Chondrocyte (in vitro differentiated cells): Measurements from ENCODE around the gene CACNG7. TPM values are rescaled to one million over a fixed set of nuclear protein-coding genes. Genes with fewer than 3 reads are reported as not detected.

Source experiments
- DNase-seq: peaks from one replicate; pipeline ENCODE4 v3.0.0; 2021; ENCODE audit warnings: mixed read lengths, low spot score
- H3K27ac Mint-ChIP-seq: one replicate; pipeline ENCODE4 v1.8.0; 2021; ENCODE audit warnings: mild to moderate bottlenecking, moderate library complexity, mixed read lengths; ENCODE audit not compliant: unreplicated experiment
- H3K27me3 Mint-ChIP-seq: 2 replicates; pipeline ENCODE4 v1.8.0; 2021; ENCODE audit warnings: low read depth, mixed read lengths
- H3K36me3 Mint-ChIP-seq: 2 replicates; pipeline ENCODE4 v1.8.0; 2021; ENCODE audit warnings: low read depth, mixed read lengths
- H3K4me1 Mint-ChIP-seq: 2 replicates; pipeline ENCODE4 v1.8.0; 2021; ENCODE audit warnings: low read depth, mild to moderate bottlenecking, mixed read lengths
- H3K4me3 Mint-ChIP-seq: one replicate; pipeline ENCODE4 v1.8.0; 2021; ENCODE audit warnings: mild to moderate bottlenecking, moderate library complexity, mixed read lengths; ENCODE audit not compliant: unreplicated experiment
- H3K9me3 Mint-ChIP-seq: 2 replicates; pipeline ENCODE4 v1.8.0; 2021; ENCODE audit warnings: low read depth, mixed read lengths
- total RNA-seq: library from RNA; stranded (reverse); gene quantifications from 3 replicates; pipeline ENCODE4 v1.2.1, GENCODE V29; 2021
- TF ChIP-seq, protein P1 (sequence below): fragments of 200-600 bp; sonication (generic); IDR thresholded peaks from 2 replicates; pipeline ENCODE4 v1.5.0; 2021; ENCODE audit warnings: antibody characterized with exemption, mild to moderate bottlenecking, moderate library complexity

The CACNG7 gene
- total RNA-seq, 1 donor from 2014 or later, result not detected

DNA sequence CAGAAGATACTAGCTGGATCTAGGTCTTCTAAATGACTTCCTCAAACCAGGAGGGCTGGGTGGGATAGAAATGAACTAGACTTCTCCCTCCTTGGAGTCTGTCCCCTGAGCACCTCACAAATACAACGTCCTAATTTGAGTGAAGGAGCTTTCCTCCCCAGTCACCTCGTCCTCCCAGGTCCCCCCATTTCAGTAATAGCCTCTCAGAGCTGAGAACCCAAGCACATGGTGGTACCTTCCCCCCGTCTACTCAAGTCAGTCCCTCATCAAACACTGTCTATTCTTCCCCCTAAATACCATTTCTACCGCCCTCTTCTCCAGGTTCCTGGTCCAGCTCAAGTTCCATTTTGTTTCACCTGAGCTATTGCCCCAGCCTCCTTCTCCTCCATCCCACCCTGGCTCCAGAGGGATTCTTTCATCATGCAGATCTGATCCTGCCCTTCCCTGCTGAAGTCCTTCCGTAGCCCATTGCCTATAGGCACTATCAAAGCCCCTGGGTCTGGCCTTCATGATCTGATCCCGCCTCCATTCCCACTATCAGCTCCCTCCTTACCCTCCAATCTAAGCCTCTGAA, 32.3 kb upstream of the CACNG7 start:
- Mint-ChIP-seq H3K4me3 (no peak overlapping the region), H3K4me1 (peaks cover 37% of the 10 kb centered on the region), H3K27me3 (no peaks in the 10 kb centered on the region), H3K36me3 (peaks cover 26% of the 10 kb centered on the region), H3K27ac (peak overlapping the region; percentile 36), H3K9me3 (no peaks in the 10 kb centered on the region)
- DNase-seq, result no peak
- TF ChIP-seq, protein P1, sequence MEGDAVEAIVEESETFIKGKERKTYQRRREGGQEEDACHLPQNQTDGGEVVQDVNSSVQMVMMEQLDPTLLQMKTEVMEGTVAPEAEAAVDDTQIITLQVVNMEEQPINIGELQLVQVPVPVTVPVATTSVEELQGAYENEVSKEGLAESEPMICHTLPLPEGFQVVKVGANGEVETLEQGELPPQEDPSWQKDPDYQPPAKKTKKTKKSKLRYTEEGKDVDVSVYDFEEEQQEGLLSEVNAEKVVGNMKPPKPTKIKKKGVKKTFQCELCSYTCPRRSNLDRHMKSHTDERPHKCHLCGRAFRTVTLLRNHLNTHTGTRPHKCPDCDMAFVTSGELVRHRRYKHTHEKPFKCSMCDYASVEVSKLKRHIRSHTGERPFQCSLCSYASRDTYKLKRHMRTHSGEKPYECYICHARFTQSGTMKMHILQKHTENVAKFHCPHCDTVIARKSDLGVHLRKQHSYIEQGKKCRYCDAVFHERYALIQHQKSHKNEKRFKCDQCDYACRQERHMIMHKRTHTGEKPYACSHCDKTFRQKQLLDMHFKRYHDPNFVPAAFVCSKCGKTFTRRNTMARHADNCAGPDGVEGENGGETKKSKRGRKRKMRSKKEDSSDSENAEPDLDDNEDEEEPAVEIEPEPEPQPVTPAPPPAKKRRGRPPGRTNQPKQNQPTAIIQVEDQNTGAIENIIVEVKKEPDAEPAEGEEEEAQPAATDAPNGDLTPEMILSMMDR, result no peak

DNA sequence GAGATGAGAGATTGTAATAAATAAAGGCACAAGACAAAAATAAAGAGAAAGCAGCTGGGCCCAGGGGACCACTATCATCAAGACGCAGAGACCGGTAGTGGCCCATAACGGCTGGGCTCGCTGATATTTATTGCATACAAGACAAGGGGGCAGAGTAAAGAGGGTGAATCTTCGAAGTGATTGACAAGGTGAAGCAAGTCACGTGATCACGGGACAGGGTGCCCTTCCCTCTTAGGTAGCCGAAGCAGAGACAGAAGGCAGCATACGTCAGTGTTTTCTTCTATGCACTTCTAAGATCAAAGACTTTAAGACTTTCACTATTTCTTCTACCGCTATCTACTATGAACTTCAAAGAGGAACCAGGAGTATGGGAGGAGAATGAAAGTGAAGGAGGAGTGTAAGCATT, 31.7 kb upstream of the CACNG7 start:
- Mint-ChIP-seq H3K4me3 (no peak overlapping the region), H3K36me3 (peaks cover 26% of the 10 kb centered on the region), H3K9me3 (no peaks in the 10 kb centered on the region), H3K27me3 (peaks cover 2% of the 10 kb centered on the region), H3K27ac (peak overlapping the region; percentile 36), H3K4me1 (peaks cover 36% of the 10 kb centered on the region)
- no peak for DNase-seq
- TF ChIP-seq, protein P1, result no peak

DNA sequence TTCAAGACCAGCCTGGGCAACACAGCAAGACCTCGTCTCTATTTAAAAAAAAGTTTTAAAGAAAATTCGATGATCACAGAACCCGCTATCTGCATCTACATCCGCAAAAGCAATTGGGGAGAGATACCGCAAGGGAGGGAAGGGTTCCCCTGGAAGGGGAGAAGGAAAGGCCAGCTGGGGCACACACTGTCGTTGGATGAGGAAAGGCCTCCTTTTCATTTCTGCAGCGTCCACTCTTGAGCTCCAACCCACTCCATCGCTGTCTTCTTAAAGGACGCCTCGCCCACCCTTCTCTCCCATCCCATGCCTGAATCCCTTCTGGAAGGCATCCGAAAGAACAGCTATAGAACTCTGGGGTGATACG, 30.3 kb upstream of the CACNG7 start:
- DNase-seq, result no peak
- peak overlapping the region; percentile 33 for H3K27ac Mint-ChIP-seq
- H3K4me3 Mint-ChIP-seq, result no peak overlapping the region
- peaks cover 11% of the 10 kb centered on the region for H3K27me3 Mint-ChIP-seq
- H3K36me3 Mint-ChIP-seq, result peaks cover 20% of the 10 kb centered on the region
- TF ChIP-seq, protein P1, result no peak
- peaks cover 30% of the 10 kb centered on the region for H3K4me1 Mint-ChIP-seq
- no peaks in the 10 kb centered on the region for H3K9me3 Mint-ChIP-seq

DNA sequence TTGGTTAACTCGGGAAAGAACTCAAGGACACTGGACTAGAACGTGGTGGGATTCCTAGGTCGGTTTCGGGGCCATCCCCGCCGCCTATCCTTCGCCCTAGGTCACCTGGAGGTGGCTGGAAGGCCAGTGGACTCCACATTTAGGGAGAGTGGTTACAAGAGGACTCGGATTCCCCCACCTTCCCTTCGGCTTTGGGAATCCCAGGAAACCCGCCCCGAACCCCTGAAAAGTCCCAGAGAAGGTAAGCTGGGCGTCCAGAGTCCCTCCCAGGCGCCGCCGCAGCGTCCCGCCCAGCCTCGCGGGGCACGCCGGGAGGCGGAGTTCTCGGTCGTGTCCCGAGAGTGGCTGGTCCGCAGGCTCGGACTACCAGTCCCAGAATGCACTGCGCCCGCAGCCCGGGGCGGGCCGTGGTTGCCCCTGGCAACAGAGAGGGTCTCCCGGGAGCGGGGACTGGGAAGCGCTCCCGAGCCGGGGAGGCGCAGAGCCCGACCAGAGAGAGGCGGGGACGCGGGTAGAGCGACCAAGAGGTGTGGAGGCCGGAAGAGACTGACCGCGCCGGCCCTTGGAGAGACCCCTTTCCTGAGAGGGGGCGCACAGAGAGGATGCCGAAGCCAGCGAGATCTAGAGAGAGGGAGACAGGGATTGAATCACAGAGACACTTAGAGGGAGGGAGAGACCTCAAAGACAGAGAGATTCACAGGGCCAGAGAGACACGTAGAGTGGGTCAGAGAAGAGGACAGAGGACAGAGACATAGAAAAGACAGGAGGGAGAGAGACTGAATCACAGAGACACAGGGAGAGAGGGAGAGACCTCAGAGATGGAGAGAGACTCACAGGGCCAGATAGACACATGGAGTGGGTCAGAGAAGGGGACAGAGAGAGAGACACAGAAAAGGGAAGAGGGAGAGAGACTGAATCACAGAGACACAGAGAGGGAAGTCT, 29.7 kb upstream of the CACNG7 start:
- H3K9me3 Mint-ChIP-seq, result no peaks in the 10 kb centered on the region
- H3K36me3 Mint-ChIP-seq, result peaks cover 16% of the 10 kb centered on the region
- H3K27me3 Mint-ChIP-seq, result peaks cover 16% of the 10 kb centered on the region
- DNase-seq, result peak; percentile 98
- H3K27ac Mint-ChIP-seq, result peak overlapping the region; percentile 33
- TF ChIP-seq, protein P1, result no peak
- no peak overlapping the region for H3K4me3 Mint-ChIP-seq
- peaks cover 25% of the 10 kb centered on the region for H3K4me1 Mint-ChIP-seq

DNA sequence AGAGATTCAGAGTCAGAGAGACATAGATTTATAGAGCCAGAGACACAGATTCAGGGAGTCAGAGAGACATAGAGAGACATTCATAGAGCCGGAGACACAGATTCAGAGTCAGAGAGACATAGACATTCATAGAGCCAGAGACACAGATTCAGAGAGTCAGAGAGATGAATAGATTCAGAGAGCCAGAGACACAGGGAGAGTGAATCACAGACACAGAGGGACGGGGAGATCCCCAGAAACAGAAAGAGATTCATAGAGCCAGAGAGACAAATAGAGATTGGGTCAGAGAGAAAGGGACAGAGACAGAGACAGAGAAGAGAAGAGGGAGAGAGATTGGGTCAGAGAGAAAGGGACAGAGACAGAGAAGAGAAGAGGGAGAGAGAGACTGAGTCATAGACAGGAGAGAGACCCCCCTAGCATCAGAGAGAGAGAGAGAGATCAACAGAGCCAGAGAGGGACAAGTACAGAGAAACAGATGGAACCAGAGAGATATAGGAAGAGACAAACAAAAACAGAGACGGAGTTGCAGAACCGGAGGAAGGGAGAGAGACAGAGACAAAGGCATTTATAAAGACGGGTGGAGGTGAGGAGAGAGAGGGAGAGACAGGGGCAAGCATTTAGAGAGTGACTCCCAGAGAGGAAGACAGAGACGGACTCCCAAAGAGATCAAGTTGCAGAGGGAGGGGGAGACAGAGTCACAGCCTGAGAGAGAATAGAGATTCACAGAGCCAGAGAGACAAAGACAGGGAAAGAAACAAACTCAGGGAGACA, 28.2 kb upstream of the CACNG7 start:
- Mint-ChIP-seq H3K4me3 (no peak overlapping the region), H3K9me3 (no peaks in the 10 kb centered on the region), H3K27ac (no peak overlapping the region), H3K4me1 (peaks cover 16% of the 10 kb centered on the region), H3K27me3 (peaks cover 26% of the 10 kb centered on the region), H3K36me3 (peaks cover 10% of the 10 kb centered on the region)
- DNase-seq, result no peak
- TF ChIP-seq, protein P1, result no peak
